GM23338 (cell line): ENCODE data around the gene ACOX3.

Source experiments
- CREB1 ChIP-seq: fragments of 250-450 bp; sonication (Bioruptor Pico); IDR thresholded peaks from 2 replicates; pipeline ENCODE4 v1.5.0; 2020; ENCODE audit warnings: low read depth, mild to moderate bottlenecking, moderate library complexity
- EZH2 ChIP-seq: fragments of 200-600 bp; sonication (generic); IDR thresholded peaks from one replicate; pipeline ENCODE4 v1.8.0; 2017; ENCODE audit warnings: antibody characterized with exemption, mild to moderate bottlenecking, low read depth; ENCODE audit not compliant: unreplicated experiment
- EZH2phosphoT487 ChIP-seq: fragments of 200-600 bp; sonication (generic); IDR thresholded peaks from one replicate; pipeline ENCODE4 v1.8.1; 2018; ENCODE audit warnings: antibody characterized with exemption; ENCODE audit not compliant: unreplicated experiment
- JUNB ChIP-seq: IDR thresholded peaks from one replicate; pipeline ENCODE4 v1.6.1; 2016; ENCODE audit warnings: antibody characterized with exemption; ENCODE audit not compliant: unreplicated experiment
- NANOG ChIP-seq: IDR thresholded peaks from 2 replicates; pipeline ENCODE4 v1.6.1; 2016; ENCODE audit warnings: antibody characterized with exemption, borderline replicate concordance
- POLR2AphosphoS5 ChIP-seq: IDR thresholded peaks from 2 replicates; pipeline ENCODE4 v1.6.1; 2016; ENCODE audit warnings: antibody characterized with exemption, low read depth
- STAT1 ChIP-seq: IDR thresholded peaks from one replicate; pipeline ENCODE4 v1.6.1; 2016; ENCODE audit warnings: antibody characterized with exemption; ENCODE audit not compliant: unreplicated experiment
- TF ChIP-seq, protein P1 (sequence below), 2 experiments: fragments of 200-600 bp in 1 of 2; sonication (generic) in 1 of 2; conservative IDR thresholded peaks; 2 replicates each; pipeline versions ENCODE4 v1.5.1 to v1.6.1; 2016 to 2017; ENCODE audit warnings: antibody characterized with exemption in 2 of 2, low read depth in 2 of 2, mild to moderate bottlenecking in 2 of 2, moderate library complexity in 1 of 2
- TF ChIP-seq, protein P2 (sequence below): IDR thresholded peaks from one replicate; pipeline ENCODE4 v1.6.1; 2018; ENCODE audit warnings: antibody characterized with exemption; ENCODE audit not compliant: unreplicated experiment
- TF ChIP-seq, protein P3 (sequence below): IDR thresholded peaks from 2 replicates; pipeline ENCODE4 v1.6.1; 2016; ENCODE audit warnings: antibody characterized with exemption

DNA sequence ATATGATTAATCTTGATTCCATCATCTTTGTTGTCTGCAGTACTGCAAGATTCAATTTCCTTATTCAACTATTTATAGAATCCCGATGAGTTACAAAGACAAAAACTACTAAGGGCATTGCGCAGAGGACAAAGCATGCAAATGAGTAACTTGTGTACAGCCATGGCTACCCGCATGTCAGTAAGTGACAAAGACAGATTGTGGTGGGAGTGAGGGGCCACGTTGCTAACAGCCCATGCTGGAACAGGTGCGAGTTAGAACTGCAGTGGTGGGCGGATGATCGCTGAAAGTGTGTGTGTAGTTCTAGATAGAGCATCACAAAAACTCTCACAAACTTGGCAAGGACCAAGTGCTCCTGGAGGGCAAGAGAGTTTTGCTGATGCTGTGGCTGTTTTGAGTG lies 49.5 kb downstream of the ACOX3 start:
- no peak for TF ChIP-seq POLR2AphosphoS5
- TF ChIP-seq, protein P1, sequence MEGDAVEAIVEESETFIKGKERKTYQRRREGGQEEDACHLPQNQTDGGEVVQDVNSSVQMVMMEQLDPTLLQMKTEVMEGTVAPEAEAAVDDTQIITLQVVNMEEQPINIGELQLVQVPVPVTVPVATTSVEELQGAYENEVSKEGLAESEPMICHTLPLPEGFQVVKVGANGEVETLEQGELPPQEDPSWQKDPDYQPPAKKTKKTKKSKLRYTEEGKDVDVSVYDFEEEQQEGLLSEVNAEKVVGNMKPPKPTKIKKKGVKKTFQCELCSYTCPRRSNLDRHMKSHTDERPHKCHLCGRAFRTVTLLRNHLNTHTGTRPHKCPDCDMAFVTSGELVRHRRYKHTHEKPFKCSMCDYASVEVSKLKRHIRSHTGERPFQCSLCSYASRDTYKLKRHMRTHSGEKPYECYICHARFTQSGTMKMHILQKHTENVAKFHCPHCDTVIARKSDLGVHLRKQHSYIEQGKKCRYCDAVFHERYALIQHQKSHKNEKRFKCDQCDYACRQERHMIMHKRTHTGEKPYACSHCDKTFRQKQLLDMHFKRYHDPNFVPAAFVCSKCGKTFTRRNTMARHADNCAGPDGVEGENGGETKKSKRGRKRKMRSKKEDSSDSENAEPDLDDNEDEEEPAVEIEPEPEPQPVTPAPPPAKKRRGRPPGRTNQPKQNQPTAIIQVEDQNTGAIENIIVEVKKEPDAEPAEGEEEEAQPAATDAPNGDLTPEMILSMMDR (conservative IDR thresholded peaks at IDR 0.05; ENCODE audit: low read depth in 2 of 2): no peak
- no peak for TF ChIP-seq EZH2
- TF ChIP-seq EZH2phosphoT487: no peak
- TF ChIP-seq, protein P2, sequence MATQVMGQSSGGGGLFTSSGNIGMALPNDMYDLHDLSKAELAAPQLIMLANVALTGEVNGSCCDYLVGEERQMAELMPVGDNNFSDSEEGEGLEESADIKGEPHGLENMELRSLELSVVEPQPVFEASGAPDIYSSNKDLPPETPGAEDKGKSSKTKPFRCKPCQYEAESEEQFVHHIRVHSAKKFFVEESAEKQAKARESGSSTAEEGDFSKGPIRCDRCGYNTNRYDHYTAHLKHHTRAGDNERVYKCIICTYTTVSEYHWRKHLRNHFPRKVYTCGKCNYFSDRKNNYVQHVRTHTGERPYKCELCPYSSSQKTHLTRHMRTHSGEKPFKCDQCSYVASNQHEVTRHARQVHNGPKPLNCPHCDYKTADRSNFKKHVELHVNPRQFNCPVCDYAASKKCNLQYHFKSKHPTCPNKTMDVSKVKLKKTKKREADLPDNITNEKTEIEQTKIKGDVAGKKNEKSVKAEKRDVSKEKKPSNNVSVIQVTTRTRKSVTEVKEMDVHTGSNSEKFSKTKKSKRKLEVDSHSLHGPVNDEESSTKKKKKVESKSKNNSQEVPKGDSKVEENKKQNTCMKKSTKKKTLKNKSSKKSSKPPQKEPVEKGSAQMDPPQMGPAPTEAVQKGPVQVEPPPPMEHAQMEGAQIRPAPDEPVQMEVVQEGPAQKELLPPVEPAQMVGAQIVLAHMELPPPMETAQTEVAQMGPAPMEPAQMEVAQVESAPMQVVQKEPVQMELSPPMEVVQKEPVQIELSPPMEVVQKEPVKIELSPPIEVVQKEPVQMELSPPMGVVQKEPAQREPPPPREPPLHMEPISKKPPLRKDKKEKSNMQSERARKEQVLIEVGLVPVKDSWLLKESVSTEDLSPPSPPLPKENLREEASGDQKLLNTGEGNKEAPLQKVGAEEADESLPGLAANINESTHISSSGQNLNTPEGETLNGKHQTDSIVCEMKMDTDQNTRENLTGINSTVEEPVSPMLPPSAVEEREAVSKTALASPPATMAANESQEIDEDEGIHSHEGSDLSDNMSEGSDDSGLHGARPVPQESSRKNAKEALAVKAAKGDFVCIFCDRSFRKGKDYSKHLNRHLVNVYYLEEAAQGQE: no peak
- no peak for TF ChIP-seq CREB1 (CRISPR knock-in tag)
- TF ChIP-seq, protein P3, sequence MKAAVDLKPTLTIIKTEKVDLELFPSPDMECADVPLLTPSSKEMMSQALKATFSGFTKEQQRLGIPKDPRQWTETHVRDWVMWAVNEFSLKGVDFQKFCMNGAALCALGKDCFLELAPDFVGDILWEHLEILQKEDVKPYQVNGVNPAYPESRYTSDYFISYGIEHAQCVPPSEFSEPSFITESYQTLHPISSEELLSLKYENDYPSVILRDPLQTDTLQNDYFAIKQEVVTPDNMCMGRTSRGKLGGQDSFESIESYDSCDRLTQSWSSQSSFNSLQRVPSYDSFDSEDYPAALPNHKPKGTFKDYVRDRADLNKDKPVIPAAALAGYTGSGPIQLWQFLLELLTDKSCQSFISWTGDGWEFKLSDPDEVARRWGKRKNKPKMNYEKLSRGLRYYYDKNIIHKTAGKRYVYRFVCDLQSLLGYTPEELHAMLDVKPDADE: no peak
- no peak for TF ChIP-seq NANOG
- no peak for TF ChIP-seq STAT1
- no peak for TF ChIP-seq JUNB
